Measurements from ENCODE around the gene BEX2. TPM values are rescaled to one million over a fixed set of nuclear protein-coding genes. Genes with fewer than 3 reads are reported as not detected.

The BEX2 gene
- total and polyA plus RNA-seq, 9 of the 15 experiments (the other 6 are each of a cell fraction or from before 2014, with no cell fraction given) = 5.4 to 18.0 (median 8.3) TPM

- TF ChIP-seq MYBL2 (IDR thresholded peaks at IDR 0.05; ENCODE audit: low read depth) (no peak), MYBL2 (CRISPR knock-in tag; IDR thresholded peaks at IDR 0.05; ENCODE audit: borderline replicate concordance) (no peak), KAT8 (IDR thresholded peaks at IDR 0.05; ENCODE audit: low read depth) (no peak)
These were observed 600 bp upstream of the BEX2 start (continued) for GRCh38 chrX:103311399-103311780.

GRCh38 chrX:103309860-103310554, 783 bp downstream of the BEX2 start:
- Histone ChIP-seq H3K27ac (ENCODE audit: extremely low read depth, low read depth, low read length) (no peak overlapping the region), H3K36me3 (ENCODE audit: control insufficient read depth, insufficient read depth, low read length) (no peaks in the 10 kb centered on the region), H2AFZ (ENCODE audit: low read depth, low read length) (peak overlapping the region; percentile 92; the same call in 1 of the 2 replicates), H3K27me3 (ENCODE audit: control insufficient read depth in 2 of 2, insufficient read depth in 2 of 2, low read length in 2 of 2) (no peaks in the 10 kb centered on the region), H3K79me2 (ENCODE audit: control insufficient read depth, insufficient read depth, low read length) (no peaks in the 10 kb centered on the region), H3K4me2 (ENCODE audit: insufficient read depth, low read length) (peak overlapping the region; percentile 82; the same call in 1 of the 2 replicates), H4K20me1 (replicated peaks; ENCODE audit: control insufficient read depth, insufficient read depth, low read length) (no peaks in the 10 kb centered on the region), H3K4me3 (peak overlapping the region; percentile 60), H3K4me1 (replicated peaks in 1 of 2; ENCODE audit: control insufficient read depth in 2 of 2, insufficient read depth in 2 of 2, low read length in 2 of 2) (peaks cover 0 to 11% of the 10 kb centered on the region in 2 experiments; a peak in 2 of 5 replicates), H3K9me1 (ENCODE audit: control insufficient read depth, insufficient read depth, low read length) (no peaks in the 10 kb centered on the region), H3K9ac (ENCODE audit: insufficient read depth in 1 of 2, low read depth in 2 of 2, low read length in 2 of 2) (peak overlapping the region; percentile 54 to 89; a peak in 3 of 4 replicates), H3K9me3 (replicated peaks; ENCODE audit: control insufficient read depth, insufficient read depth, low read depth, low read length) (no peaks in the 10 kb centered on the region)
- POLR2A ChIA-PET = no interaction called here
- WGBS (ENCODE audit: insufficient coverage, low coverage, missing lambda C conversion rate) = 42% methylated on average over 5 of the region's 32 CpGs
- DNase-seq (ENCODE audit: extremely low read depth in 1 of 4, low spot score in 3 of 4) = no peak
- intact Hi-C loops (cut with micrococcal nuclease) = no loop called here
- FAIRE-seq = no peak
- no TSS peak for BruUV-seq (replicated peaks)
- CTCF ChIA-PET (ENCODE audit: low intra/inter-chr PET ratio) = no interaction called here
- ATAC-seq = peak; percentile 48
- TF ChIP-seq REST (IDR thresholded peaks at IDR 0.05; ENCODE audit: borderline replicate concordance) = peak; percentile 83
- TF ChIP-seq REST (CRISPR knock-in tag; IDR thresholded peaks at IDR 0.05; ENCODE audit: low read depth) = no peak
- TF ChIP-seq ESRRB (CRISPR knock-in tag; IDR thresholded peaks at IDR 0.05; ENCODE audit: borderline replicate concordance) = no peak
- 0 out of 2 replicates have a peak, but pooled peaks have one; percentile 14 for TF ChIP-seq EHMT2 (IDR thresholded peaks at IDR 0.05)
- TF ChIP-seq YY1 (IDR thresholded peaks at IDR 0.05; ENCODE audit: borderline replicate concordance in 1 of 3, control insufficient read depth in 1 of 3, extremely low read depth in 1 of 3, insufficient read depth in 3 of 3, insufficient read length in 1 of 3, insufficient replicate concordance in 2 of 3, low read depth in 1 of 3, low read length in 2 of 3) = peak in 1 of 3 experiments; percentile 57
- TF ChIP-seq USF2 (CRISPR knock-in tag; IDR thresholded peaks at IDR 0.05) = no peak
- TF ChIP-seq GTF2F1 (IDR thresholded peaks at IDR 0.05; ENCODE audit: low read depth, low read length) = no peak
- in situ Hi-C loops (cut with MboI) = no loop called here
